NCI-H524 (cell line): ENCODE results near the gene PAGE2B.
"Not testable (repeated sequence)": the region's sequence is repeated elsewhere in the genome, so short reads cannot be mapped to it uniquely, and the experiment has no call there.

ENCODE experiments used
- DNase-seq, 2 experiments: peaks; one replicate each; lab custom pipeline; 2025; lab: John Stamatoyannopoulos, UW

Gene PAGE2B

DNA sequence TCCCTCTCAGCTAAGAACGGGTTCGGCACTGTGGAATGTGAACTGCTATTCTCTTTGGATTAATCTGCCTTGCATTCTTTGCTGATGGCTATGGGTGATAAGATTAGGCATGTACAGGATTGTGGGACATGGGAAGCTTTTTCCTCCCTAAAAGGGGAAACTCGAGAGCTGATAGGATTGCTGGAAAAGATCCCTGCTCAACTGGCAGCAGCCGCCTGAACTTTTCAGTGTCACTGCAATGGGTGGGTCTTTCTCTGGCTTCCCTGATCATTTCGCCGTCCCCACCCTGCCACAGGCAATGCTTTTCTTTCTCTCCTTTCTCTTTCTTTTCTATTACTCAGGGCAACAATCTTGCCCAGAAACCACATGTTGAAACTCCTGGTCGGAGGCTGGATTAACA lies 34.5 kb downstream of the PAGE2B start:
- DNase-seq: no peak

- DNase-seq: no peak
These were observed 36.9 kb downstream of the PAGE2B start for GRCh38 chrX:55111578-55112254.

GRCh38 chrX:55116589-55116988 lies 41.8 kb downstream of the PAGE2B start:
- DNase-seq: not testable (repeated sequence)

GRCh38 chrX:55118574-55118973 lies 43.7 kb downstream of the PAGE2B start:
- DNase-seq: no peak

GRCh38 chrX:55119271-55119670 lies 44.4 kb downstream of the PAGE2B start:
- DNase-seq: no peak

DNA sequence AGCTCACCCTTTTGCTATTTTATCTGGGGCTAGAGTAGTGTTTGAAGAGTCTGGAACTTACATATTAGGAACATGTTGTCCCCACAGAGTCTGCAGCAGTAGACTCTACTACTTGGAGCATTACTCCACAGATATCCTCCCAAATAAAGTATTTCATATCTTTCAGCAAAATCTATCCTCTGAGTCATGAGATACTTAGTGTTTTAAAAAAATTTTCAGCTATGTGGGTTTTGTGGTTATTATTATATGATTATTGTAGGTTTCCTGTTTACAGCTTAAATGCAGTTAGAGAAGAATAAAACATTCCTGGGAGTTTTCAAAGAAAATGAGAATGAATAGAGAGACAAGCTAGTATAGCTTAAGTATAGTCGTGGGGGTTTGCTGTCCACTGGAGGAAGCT lies 44.9 kb downstream of the PAGE2B start:
- no peak for DNase-seq

- no peak for DNase-seq
These were observed 46.0 kb downstream of the PAGE2B start for GRCh38 chrX:55120761-55121358.

GRCh38 chrX:55123900-55124299 lies 49.1 kb downstream of the PAGE2B start:
- no peak for DNase-seq

- DNase-seq: no peak
These were observed 52.9 kb downstream of the PAGE2B start for GRCh38 chrX:55127692-55128091.
